Left cardiac atrium (tissue), 4 donors: ENCODE data around the gene HSD17B12. TPM values are rescaled to one million over a fixed set of nuclear protein-coding genes. Genes with fewer than 3 reads are reported as not detected.
A peak's percentile ranks its signal among the peaks of the same experiment; 100 is the strongest.
"Not testable (repeated sequence)": the region's sequence is repeated elsewhere in the genome, so short reads cannot be mapped to it uniquely, and the experiment has no call there.

ENCODE experiments used
- ATAC-seq, 2 donors: fragments of 200-7000 bp; cut with Tn5 transposase; one replicate each; pipeline ENCODE4 v1.9.1; 2020; ENCODE audit warnings: mild to moderate bottlenecking in 2 of 2, moderate library complexity in 2 of 2
- DNase-seq: peaks from one replicate; pipeline ENCODE4 v3.0.0-alpha.2; 2020
- intact Hi-C, 2 donors: fragments of 100-400 bp; cut with DNase I; formaldehyde crosslinking; loops; one replicate each; pipeline versions ENCODE4 v1.14.1 to v1.15.1; 2022 to 2023
- long read RNA-seq: library from polyadenylated mRNA; unstranded; transcript quantifications from one replicate; pipeline ENCODE4 v2.0.0, GENCODE V29; 2021
- total RNA-seq, 2 donors: library from RNA; stranded (reverse); fragmentation: NEBNext Ultra II Directional; extraction: Animal tissue kit (Norgen Biotek cat#: 25700); gene quantifications; one replicate each; pipeline ENCODE4 v1.2.1, GENCODE V29; 2021
- donor health status: DM: no; HTN: yes; CAD: no.
- donor health status: DM: no; HTN: yes; CAD: no; lungs with severe emphysema.
- donor health status: DM: yes; HTN: yes; CAD: no.
- donor health status: Dilated cardiomyopathy.

HSD17B12 gene
- total RNA-seq = 100 to 1,000 TPM; 119 to 155 TPM
- long read RNA-seq, full-length matches to known transcripts = 143 of 164 reads
- long read RNA-seq, partial matches to known transcripts = 15 of 164 reads
- long read RNA-seq, other reads (novel, unspliced or antisense) = 6 of 164 reads

DNA sequence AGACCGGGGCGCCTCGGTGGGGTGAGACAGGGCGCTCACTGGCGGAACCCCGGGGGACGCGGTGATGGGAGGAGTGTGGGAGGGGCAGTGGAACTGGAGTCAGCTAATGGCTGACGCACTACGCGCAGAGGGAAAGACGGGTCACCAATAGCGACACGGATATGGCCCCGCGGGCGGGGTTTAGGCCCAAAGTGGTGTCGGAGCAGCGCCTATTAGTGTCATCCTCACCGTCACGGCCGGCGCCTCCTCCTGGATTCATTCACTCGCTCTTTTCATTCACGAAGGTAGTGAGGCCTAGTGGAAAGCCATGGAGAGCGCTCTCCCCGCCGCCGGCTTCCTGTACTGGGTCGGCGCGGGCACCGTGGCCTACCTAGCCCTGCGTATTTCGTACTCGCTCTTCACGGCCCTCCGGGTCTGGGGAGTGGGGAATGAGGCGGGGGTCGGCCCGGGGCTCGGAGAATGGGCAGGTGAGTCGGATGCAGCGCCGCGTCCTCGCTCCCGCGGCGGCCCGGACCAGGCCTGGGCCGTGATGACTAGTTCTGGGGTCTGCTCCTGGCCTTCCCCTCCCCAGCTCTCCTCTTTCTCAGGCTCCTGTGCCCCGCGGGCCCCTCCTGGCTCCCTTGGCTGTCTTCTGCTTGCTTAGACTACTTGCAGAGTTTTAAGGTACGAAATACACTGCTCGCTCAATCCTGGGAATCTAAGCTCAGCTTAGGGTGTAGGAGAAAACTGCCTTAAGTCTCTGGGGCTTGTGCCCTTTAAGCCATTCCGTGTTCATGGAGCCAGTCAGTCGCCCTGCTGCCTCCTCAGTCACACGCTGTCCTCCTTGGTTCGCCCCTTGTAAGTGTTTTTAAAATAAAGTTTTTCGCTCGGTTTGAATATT, at the start of gene HSD17B12:
Gene HSD17B12 (plus strand): TSS at position 218 of the 880 bp plus-strand sequence. CDS start 90 bp downstream, at position 308.
- DNase-seq (peak; percentile 100), ATAC-seq (peak; percentile 100)
- intact Hi-C loops = loop anchor here in 1 of 2 donors (5.0 kb wide), 1 partner anchor 38 kb away; no protein-coding TSS in a partner anchor

DNA sequence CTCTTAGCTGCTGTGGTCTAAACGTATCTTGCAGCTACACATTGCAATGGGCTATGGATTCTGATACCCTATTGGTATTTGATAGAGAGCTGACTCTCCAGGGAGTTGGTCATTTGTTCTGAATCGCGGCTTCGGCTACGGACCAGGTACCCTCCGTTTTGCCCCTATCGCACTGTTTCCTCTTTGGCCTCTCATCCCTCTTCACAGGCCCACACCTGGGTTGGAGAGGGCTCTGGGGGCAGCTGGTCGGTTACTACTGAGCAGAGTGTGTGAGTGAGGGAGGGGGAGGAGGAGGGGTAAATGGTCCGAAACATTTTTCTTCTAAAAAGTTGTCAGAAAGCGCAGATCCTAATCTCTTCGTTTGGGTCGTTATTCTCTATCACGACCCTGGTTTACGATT, 48.8 kb upstream of the HSD17B12 start:
- DNase-seq = no peak
- ATAC-seq = no peak
- intact Hi-C loops = no loop called here

DNA sequence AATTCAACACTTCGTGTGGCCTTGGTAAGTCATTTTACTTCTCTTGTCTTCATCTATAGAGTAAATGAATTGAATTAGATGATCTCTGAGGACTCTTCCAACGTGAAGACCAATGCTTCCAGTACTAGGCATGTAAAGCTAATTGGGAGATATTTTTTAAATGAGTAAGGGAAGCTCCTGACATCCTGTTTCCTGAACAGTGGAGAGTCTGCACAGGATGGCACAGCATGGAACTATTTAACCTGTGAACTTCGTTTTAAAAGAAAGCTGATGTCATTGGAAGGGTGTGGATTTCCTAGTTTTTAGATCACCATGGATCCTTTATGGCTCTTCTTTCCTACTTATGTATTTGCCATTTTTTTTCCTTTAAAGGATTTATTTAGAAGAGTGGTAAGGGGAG, 48.4 kb upstream of the HSD17B12 start:
- ATAC-seq = no peak
- DNase-seq = no peak
- intact Hi-C loops = no loop called here

DNA sequence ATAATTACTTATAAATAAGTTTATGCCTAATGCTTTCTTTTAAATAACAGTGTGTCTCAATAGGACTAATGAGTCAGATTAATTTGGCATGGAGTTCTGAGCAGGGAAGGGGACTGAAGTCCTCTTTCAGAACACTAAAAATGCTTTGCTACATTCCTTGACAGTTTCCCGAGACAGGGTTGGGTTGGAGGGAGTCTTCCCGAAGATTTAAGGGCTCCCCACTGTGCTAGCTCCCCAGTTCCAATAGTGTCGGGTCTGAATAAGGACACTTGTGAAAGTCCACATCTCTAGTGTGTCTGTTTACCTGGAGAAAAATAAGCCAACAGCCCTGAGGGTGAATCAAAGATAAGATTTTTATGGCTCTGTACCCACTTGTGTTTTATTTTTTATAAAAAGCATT, 41.8 kb upstream of the HSD17B12 start:
- intact Hi-C loops = no loop called here
- DNase-seq (no peak), ATAC-seq (no peak)

DNA sequence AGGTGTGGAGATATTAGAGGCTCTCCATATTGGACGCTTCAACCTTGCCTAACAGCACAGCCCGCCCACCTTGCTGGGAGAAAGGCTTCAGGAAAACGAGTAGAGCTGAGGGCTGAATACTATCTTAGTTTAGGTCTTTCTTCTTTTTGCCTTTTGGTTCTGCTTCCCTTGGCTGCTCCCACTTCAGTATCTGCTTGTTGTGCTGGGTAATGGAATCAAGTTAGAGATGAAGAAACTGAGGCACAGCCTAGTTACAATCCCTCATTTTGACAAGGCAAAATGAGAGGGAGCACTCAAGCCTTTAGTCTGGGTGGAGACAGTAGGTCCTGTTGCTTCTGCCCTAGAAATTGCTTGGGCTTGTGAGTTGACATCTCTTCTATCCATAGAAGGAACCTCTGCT, 41.3 kb upstream of the HSD17B12 start:
- ATAC-seq (no peak), DNase-seq (no peak)
- intact Hi-C loops = no loop called here

DNA sequence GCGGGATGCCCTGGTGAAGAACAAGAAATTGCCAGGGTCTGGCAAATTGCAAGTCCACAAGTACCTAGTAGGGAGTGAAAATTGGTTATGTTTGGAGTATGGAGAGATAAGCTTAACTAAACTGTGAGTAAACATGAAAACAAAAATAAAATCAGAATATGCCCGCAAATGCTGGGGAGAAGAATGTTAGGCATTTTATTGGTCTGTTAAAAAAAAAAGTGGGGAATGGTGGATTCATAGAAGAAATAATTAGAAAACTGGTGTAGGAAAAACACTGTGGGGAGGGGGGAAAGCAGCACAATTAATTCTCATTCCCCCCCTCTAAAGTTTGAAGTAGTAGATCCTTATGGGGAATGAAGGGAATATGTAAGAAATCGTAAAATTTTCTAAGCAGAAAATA, 40.6 kb upstream of the HSD17B12 start:
- intact Hi-C loops = loop anchor here in 1 of 2 donors (5.0 to 10.0 kb wide), 2 partner anchors 42 to 195 kb away; partner anchors contain the start of gene HSD17B12
- DNase-seq (no peak), ATAC-seq (no peak)

DNA sequence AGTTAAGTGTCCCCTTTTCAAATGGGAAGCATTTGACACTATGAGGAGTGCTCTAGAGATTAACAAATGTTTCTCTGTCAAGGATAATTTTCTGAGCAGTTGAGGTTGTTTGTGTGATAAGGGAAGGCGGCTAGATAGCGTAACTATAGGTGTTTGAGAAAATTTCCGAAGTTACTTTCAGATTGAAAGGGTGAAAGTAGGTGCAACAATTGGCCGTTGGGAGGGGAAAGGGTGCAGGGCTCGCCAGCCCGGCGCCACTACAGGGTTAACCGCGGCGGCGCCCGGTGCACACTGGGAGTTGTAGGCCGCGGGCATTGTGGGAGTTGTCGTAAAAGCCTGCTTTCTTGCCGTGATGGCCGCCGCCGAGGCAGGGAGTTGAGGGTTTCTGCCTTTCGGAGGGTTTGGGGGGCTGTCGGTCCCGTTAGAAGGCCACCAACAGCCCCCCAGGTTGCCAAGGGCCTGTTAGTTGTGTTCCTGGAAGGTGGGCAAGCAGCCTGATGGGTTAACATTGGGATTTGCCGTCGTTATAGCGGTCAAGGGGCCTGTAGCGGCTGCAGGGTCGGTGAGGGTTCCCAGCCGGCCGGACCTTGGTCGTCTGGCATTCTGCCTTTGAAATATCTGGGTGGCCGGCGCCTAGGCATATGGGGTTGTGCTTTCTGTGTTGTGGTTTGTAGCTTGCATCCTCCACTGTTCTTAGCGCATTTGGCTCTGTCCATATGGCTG, 36.5 kb upstream of the HSD17B12 start:
- DNase-seq (peak; percentile 89), ATAC-seq (peak; percentile 99 to 100)
- intact Hi-C loops = loop anchor here in 1 of 2 donors (5.0 to 10.0 kb wide), 2 partner anchors 38 to 191 kb away; partner anchors contain the start of gene HSD17B12

DNA sequence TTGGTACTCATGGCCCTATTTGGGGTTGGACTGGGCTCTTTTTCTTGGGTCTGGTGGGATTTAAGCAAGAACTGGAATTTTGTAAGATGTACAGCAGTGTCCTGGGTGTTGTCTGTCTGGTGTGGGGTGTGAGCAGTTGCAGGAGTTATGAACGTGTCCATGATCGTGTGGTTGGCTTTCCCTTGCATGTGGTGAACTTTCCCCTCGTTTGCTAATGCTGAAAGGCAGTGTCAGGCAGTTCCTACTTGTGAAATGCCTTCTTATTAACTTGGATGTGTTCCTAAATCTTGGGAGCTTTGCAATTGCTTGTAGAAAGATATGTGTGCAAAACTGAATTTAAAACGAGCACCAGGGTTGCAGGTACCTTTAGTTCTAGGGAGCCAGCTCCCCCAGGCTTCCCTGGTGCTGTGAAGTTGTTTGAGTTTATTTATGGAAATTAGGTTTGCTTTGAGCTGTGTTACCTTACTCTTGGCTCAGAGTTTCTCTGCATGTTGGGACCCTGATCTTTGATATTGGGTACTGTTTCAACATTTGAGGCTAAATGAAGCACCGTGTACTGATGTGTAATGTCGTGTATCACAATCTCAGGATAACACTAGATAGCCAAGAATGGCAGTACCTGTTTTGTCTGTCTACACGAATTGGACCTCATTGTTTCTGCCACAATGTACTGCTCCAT, 35.8 kb upstream of the HSD17B12 start:
- DNase-seq (no peak), ATAC-seq (peak in 1 of 2 donors; percentile 72)
- intact Hi-C loops = loop anchor here in 1 of 2 donors (5.0 to 10.0 kb wide), 2 partner anchors 38 to 190 kb away; partner anchors contain the start of gene HSD17B12

DNA sequence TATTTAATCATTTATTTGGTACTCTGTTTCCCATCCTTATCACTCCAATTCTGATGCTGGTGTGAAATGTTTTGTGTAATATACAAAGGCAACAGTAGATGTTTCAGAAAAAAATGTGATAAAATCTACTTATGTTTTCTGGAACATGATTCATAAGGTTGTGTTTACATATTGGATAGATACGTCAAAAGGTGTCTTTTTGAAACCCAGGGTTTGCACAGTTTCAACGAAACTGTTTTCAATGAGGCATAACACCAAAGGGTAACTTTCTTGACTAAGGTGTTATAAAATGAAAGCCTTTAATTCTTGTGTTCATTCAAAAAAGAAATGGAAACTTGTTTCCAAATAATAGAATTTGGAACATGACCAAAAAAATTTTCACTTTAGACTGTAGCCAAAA, 33.8 kb upstream of the HSD17B12 start:
- ATAC-seq (no peak), DNase-seq (no peak)
- intact Hi-C loops = loop anchor here in 1 of 2 donors (10.0 kb wide), 1 partner anchor 188 kb away; no protein-coding TSS in a partner anchor

DNA sequence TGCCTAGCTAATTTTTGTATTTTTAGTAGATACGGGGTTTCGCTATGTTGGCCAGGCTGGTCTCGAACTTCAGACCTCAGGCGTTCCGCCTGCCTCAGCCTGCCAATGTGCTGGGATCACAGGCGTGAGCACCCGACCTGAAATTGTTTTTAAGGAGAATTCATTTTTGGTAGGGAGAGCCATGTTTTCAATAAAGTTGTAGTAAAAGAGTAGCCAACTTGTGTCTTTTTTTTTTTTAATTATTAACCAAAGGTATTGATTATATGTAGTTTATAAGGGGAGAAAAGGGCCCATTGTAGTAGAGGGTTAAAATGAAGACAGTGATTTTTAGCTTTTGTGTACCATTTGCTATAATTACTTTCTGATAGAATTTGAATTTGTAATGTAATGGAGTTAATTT, 31.6 kb upstream of the HSD17B12 start:
- ATAC-seq (no peak), DNase-seq (no peak)
- intact Hi-C loops = loop anchor here in 1 of 2 donors (10.0 kb wide), 1 partner anchor 186 kb away; no protein-coding TSS in a partner anchor

DNA sequence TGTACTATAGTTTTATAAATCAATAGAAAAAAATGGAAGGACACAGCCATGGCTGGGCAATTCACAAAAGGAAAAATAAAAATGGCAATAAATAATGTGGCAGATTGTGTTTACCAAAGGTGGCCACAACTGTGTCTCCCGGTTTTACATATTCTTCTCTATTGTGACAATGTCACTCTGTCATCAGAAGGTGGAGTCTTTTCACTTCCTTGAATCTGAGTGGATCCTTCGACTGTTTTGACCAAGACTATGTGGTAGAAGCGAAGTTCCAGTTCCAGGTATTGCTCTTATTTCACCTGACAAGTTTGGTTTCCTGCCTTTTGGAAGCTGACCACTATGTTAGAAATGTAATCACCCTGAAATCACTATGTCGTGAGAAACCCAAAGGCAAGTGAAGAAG, 31.0 kb upstream of the HSD17B12 start:
- ATAC-seq (no peak), DNase-seq (no peak)
- intact Hi-C loops = loop anchor here in 1 of 2 donors (10.0 kb wide), 1 partner anchor 185 kb away; no protein-coding TSS in a partner anchor

DNA sequence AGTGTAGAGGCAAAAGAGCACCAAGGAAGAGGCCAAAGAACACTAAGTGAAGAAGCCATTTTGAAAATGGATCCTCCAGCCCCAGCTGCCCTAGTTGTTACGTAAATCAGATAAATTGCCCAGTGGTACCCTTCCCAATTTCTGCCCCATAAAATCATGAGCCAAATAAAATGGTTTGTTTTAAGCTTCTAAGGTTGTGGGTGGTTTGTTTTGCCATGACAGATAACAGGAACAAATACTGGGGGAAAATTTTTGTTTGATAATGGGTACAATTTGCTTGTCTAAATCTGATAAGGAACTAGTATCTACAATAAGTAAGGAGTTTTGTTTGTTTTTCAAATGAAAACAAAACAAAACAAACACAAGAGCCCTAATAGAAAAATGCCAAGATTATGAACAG, 30.6 kb upstream of the HSD17B12 start:
- ATAC-seq (no peak), DNase-seq (no peak)
- intact Hi-C loops = loop anchor here in 1 of 2 donors (10.0 kb wide), 1 partner anchor 185 kb away; no protein-coding TSS in a partner anchor

DNA sequence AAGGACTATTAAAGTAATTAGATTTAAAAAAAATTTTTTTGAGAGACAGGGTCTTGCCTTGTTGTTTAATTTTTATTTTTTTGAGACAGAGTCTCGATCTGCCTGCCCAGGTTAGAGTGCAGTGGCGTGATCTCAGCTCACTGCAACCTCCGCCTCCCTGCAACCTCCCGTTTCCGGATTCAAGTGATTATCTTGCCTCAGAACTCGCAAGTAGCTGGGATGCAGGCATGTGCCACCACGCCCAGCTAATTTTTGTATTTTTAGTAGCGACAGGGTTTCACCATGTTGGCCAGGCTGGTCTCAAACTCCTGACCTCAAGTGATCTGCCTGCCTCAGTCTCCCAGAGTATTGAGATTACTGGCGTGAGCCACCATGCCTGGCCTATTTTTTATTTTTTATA, 17.5 kb upstream of the HSD17B12 start:
- ATAC-seq, DNase-seq, intact Hi-C loops: not testable (repeated sequence)

DNA sequence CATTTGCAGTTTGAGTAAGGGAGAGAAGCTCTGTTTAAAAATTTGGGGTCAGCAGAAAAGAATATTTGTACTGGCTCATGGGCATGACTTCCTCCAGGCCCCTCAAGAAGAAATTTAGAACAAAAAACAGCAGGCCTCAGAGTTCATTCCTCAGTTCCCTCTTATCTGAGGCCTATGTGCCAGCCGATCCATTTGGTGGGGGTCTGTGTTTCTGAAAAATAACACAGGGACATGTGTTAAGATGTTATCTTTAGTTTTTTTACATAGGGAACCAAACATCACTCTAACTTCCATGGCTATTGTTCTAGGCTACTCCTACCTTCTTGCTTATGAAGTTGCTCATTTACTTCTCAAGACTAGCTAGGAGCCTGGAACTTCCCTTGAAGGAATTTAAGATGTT, 16.2 kb upstream of the HSD17B12 start:
- ATAC-seq (no peak), DNase-seq (no peak)
- intact Hi-C loops = no loop called here

DNA sequence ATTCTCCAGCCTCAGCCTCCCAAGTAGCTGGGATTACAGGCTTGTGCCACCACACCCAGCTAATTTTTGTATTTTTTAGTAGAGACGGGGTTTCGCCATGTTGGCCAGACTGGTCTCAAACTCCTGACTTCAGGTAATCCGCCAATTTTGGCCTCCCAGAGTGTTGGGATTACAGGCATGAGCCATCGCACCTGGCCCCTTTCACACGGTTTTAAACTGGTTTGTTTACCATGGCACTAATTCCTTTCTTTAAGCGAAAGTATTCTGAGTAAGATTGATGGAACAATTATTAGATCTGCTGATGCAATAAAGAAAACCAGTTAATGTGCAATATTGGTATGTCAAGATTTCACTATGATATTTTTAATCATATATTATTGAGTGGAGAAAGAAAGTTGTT, 9.3 kb upstream of the HSD17B12 start:
- intact Hi-C loops, ATAC-seq: not testable (repeated sequence)

DNA sequence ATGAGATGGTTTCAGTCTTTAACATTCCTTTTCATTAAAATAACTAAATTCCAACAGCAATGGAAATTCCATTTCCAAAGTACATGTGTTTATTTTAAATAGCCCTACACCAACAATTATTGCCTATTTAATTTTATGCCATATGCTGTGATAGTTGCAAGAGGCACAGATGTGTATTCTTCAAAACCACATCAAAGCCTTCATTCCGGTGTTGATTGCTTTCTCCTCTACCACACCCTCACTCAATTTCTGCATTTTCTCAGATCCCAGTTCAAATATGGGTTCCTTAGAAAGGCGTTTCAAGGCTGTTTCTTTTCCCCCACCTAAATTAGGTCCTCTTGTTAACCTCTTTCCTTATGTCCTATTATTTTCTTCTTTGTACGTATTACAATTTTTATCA, 6.0 kb upstream of the HSD17B12 start:
- DNase-seq (no peak), ATAC-seq (no peak)

More for the DNA sequence above, 9.3 kb upstream of the HSD17B12 start:
- not testable (repeated sequence) for DNase-seq

DNA sequence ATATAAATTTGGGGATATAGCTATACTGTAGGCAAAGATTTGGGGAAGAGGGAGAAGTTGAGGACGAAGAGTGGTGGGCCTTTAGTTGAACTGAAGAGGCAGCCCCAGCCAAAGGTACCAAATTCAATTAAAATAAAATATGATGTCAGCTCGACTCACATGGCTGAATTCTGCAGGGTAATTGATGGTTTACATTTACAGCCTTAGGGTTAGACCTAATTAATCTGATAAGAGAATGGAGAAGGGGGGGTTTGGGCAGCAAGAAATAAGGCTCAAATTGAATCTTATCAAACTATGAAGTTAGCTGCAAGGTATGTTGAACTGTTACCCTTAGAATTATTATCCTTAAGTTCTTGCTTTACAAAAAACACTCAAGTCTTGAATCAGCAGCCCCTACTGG, 3.6 kb upstream of the HSD17B12 start:
- DNase-seq = no peak
- intact Hi-C loops = no loop called here
- no peak for ATAC-seq

More for the DNA sequence above, 6.0 kb upstream of the HSD17B12 start:
- intact Hi-C loops = no loop called here

DNA sequence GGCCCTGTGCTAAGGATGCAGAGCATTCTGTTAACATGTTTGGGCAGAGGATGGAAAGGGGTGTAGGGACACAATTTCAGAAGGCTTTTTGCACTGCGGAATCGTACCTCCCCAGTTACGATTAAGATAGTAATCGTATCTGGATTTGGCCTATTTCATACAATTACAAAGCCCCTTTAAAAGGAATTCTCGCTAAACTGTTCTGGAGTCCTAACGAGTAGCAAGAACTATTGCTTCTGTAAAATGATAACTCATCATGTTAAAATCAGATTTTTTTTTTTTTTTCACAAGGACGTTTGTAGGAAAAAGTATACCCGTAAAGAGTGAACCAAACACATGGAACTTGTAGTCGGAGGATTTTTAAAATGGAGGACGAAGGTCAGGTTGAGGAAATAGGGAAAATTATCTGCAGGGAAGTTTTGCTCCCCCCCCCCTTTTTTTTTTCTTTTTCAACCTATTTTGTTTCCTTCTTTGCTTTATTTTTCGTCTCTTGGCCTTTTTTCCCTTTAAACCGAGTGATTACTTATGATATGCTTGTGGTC, 934 bp downstream of the HSD17B12 start:
- intact Hi-C loops = loop anchor here in 1 of 2 donors (5.0 kb wide), 1 partner anchor 39 kb away; no protein-coding TSS in a partner anchor
- ATAC-seq = no peak

More for the DNA sequence above, 934 bp downstream of the HSD17B12 start:
- DNase-seq = no peak
